Measurements from ENCODE around the gene MAN2A1.

The MAN2A1 gene

GRCh38 chr5:109876941-109877669, 187.4 kb downstream of the MAN2A1 start:
- no peak for TF ChIP-seq CTCF (IDR thresholded peaks at IDR 0.05; ENCODE audit: control insufficient read depth, extremely low read depth, insufficient read depth)
- no peak overlapping the region for H3K4me3 ChIP-seq (ENCODE audit: low read depth, low read length)
- no peak for DNase-seq (ENCODE audit: low read depth)

DNA sequence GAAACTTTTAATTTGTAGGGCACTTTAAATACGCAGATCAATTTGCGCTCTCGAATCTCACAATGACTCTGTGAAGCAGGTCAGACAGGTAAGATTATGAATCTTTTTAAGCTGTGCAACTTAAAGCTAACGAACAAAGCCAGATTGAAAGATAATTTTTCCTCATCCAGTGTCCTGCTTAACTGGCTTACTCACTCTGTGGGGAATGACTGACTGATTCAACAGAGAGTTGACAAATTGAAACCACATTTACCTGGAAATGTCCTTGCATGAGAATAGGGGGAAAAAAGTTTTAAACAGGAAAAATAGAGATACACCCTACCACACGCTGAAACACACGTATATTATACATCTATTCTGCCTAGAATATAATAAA, 187.9 kb downstream of the MAN2A1 start:
- DNase-seq (ENCODE audit: low read depth) = no peak
- TF ChIP-seq CTCF (IDR thresholded peaks at IDR 0.05; ENCODE audit: control insufficient read depth, extremely low read depth, insufficient read depth) = no peak
- no peak overlapping the region for H3K4me3 ChIP-seq (ENCODE audit: low read depth, low read length)

DNA sequence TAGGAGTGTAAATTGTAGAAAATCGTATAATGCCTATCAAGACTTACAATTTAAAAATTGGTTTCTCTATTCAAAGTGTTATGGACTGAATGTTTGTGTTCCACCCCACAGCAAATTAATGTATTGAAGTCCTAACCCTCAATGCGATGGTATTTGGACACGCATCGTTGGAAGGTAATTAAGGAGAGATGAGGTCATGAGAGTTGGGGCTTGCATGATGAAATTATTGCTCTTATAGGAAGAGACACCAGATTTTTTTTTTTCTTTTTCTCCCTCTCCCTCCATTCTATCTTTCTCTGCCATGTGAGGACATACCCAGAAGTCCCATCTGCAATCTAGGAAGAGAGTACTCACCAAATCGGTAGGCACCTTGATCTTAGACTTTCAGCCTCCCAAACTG, 189.2 kb downstream of the MAN2A1 start:
- TF ChIP-seq CTCF (IDR thresholded peaks at IDR 0.05; ENCODE audit: control insufficient read depth, extremely low read depth, insufficient read depth) = no peak
- H3K4me3 ChIP-seq (ENCODE audit: low read depth, low read length) = no peak overlapping the region
- DNase-seq (ENCODE audit: low read depth) = no peak

- DNase-seq (ENCODE audit: low read depth) = no peak
- no peak overlapping the region for H3K4me3 ChIP-seq (ENCODE audit: low read depth, low read length)
- no peak for TF ChIP-seq CTCF (IDR thresholded peaks at IDR 0.05; ENCODE audit: control insufficient read depth, extremely low read depth, insufficient read depth)
Measured at GRCh38 chr5:109880907-109881685, 191.4 kb downstream of the MAN2A1 start.

DNA sequence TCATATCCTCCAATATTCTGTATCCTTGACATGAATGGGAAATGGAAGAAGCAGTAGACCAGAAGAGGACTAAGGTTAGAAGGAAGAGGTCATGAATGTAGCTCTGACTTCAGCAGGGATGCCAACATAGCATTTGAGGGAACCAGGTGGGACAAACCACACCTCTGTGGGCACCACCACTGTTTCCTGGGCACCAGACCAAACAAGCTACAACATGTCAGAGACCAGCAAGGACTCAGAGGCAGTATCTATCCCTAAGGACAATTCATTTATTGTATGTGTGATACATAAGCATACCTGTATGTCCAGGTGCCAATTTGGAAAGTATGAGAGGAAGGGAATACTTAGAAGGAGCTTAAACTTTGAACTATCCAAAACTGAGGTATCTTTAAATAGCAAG, 192.8 kb downstream of the MAN2A1 start:
- H3K4me3 ChIP-seq (ENCODE audit: low read depth, low read length) = no peak overlapping the region
- TF ChIP-seq CTCF (IDR thresholded peaks at IDR 0.05; ENCODE audit: control insufficient read depth, extremely low read depth, insufficient read depth) = no peak
- DNase-seq (ENCODE audit: low read depth) = no peak

DNA sequence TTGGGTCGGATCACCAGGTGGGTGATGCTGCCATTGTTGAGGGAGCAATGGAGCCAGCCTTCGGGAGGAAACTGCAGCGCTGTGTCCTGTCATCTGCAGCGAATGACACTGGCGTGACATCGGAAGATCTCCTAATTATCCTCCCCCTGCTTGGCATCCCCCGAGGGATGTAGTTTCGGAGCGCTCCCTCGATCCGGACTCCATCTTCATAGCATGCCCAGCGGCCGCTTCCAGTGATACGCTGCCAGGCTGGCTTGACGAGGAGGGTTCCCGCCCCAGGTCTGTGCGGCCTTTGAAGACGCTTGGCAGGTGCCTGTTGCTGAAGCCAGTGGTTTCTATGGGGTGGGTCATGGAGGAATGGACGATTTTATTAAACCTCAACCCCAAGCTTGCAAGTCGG, 194.9 kb downstream of the MAN2A1 start:
- TF ChIP-seq CTCF (IDR thresholded peaks at IDR 0.05; ENCODE audit: control insufficient read depth, extremely low read depth, insufficient read depth) = no peak
- H3K4me3 ChIP-seq (ENCODE audit: low read depth, low read length) = no peak overlapping the region
- no peak for DNase-seq (ENCODE audit: low read depth)

Measured in LNCaP clone FGC (cell line).